Endothelial cell of umbilical vein (primary cell): ENCODE measurements around the gene CNTROB.

Experiments
- EZH2 ChIP-seq: IDR thresholded peaks from 2 replicates; pipeline ENCODE4 v1.6.1; 2012; ENCODE audit warnings: borderline replicate concordance, low read depth, mild to moderate bottlenecking, moderate library complexity, low read length, inconsistent platforms; ENCODE audit not compliant: severe bottlenecking
- JUN ChIP-seq: IDR thresholded peaks from 2 replicates; pipeline ENCODE4 v1.6.1; 2011; ENCODE audit warnings: borderline replicate concordance, low read depth; ENCODE audit not compliant: insufficient read length, insufficient read depth
- POLR2A ChIP-seq: IDR thresholded peaks from 2 replicates; pipeline ENCODE4 v1.6.1; 2012; ENCODE audit warnings: low read depth, mild to moderate bottlenecking, control low read depth, low read length
- POLR2AphosphoS5 ChIP-seq: IDR thresholded peaks from 2 replicates; pipeline ENCODE4 v1.6.1; 2012; ENCODE audit warnings: low read depth, mild to moderate bottlenecking, control low read depth, low read length, moderate library complexity; ENCODE audit not compliant: insufficient read depth
- TF ChIP-seq, protein P1 (sequence below), 2 donors: IDR thresholded peaks; 1 replicate in 1 of 2; 2 replicates in 1 of 2; pipeline ENCODE4 v1.5.1; 2011; ENCODE audit warnings: low read length in 2 of 2, mild to moderate bottlenecking in 2 of 2, moderate library complexity in 2 of 2, control low read depth in 1 of 2, inconsistent platforms in 1 of 2, low read depth in 1 of 2; ENCODE audit not compliant: insufficient read depth in 1 of 2; ENCODE audit errors: extremely low read depth in 1 of 2
- TF ChIP-seq, protein P2 (sequence below): IDR thresholded peaks from 2 replicates; pipeline ENCODE4 v1.6.1; 2011; ENCODE audit not compliant: insufficient read depth, insufficient read length

DNA sequence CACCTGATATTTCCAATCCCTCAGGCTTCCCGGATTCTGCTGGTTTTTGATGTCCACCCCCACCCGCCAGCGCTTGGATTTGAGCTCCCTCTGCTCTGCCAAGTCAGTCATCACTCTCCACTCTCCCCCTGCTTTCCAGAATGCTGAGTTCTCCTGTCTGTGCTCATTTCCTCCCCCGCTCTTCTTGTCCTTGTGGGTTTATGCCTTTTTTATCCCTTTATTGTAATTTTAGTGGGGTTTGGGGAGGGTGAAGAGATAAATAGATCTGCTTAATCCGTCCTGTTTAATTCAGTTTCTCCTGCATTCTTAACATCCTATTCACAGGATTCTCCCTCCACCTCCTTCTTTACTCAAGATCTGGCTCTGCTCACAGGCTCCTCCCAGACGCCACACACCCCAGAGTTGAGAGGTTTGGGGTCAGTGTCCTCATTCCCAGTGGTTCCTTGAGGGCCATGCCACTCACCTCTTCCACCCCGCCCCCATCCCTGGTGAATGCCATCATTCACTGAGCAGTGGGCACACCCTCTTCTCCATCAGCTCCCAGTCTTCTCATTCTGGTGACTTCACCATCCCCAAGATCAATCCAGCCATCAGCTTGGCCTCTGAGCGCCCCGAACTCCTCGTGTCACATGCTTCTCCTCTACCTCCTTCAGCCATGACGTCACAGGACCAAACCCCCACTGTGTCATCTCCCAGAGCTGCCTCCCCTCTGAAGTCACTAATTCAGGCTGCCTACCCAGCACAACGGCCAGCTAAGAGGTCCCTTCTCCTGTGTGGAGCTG, 55.3 kb downstream of the CNTROB start:
- TF ChIP-seq POLR2AphosphoS5 (no peak), EZH2 (no peak), POLR2A (no peak), JUN (no peak)
- TF ChIP-seq, protein P1, sequence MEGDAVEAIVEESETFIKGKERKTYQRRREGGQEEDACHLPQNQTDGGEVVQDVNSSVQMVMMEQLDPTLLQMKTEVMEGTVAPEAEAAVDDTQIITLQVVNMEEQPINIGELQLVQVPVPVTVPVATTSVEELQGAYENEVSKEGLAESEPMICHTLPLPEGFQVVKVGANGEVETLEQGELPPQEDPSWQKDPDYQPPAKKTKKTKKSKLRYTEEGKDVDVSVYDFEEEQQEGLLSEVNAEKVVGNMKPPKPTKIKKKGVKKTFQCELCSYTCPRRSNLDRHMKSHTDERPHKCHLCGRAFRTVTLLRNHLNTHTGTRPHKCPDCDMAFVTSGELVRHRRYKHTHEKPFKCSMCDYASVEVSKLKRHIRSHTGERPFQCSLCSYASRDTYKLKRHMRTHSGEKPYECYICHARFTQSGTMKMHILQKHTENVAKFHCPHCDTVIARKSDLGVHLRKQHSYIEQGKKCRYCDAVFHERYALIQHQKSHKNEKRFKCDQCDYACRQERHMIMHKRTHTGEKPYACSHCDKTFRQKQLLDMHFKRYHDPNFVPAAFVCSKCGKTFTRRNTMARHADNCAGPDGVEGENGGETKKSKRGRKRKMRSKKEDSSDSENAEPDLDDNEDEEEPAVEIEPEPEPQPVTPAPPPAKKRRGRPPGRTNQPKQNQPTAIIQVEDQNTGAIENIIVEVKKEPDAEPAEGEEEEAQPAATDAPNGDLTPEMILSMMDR (IDR thresholded peaks at IDR 0.05; ENCODE audit: extremely low read depth in 1 of 2, insufficient read depth in 1 of 2, low read depth in 1 of 2, low read length in 2 of 2), result no peak
- TF ChIP-seq, protein P2, sequence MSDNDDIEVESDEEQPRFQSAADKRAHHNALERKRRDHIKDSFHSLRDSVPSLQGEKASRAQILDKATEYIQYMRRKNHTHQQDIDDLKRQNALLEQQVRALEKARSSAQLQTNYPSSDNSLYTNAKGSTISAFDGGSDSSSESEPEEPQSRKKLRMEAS, result no peak
